ENCODE measurements around the gene FBXW8. TPM values are rescaled to one million over a fixed set of nuclear protein-coding genes. Genes with fewer than 3 reads are reported as not detected.

FBXW8 gene
- total and polyA plus RNA-seq, 4 donors, result 3.9 to 20.3 (median 12.5) TPM

DNA sequence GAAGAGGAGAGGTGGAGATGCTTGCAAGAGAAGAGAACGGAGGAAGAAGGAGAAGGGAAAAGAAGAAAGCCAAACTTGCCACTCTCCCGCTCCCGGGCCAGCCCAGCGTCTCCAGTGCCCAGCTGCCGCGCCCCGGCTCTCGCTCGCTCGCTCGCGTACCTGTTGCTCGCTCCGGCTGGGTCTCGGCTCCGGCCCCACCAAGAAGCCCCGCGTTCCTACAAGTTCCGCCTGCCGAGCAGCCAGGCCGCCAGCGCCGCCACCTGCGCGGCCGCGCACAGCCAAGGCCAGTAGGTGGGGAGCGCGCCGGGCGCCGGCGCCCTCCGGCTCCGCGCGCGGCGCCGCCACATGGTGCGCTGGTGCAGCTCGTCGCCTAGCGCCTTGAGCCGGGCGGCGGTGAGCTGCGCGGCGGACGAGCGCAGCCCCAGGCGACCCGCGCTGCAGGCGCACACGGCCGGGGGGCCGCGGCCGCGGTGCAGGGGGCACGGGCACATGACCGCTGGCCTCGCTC lies 29.9 kb upstream of the FBXW8 start:
- Histone ChIP-seq H3K4me3 (no peak overlapping the region), H3K36me3 (ENCODE audit: control insufficient read depth in 4 of 4, insufficient read depth in 4 of 4, low read length in 4 of 4) (no peaks in the 10 kb centered on the region), H3K9me3 (ENCODE audit: control insufficient read depth in 4 of 4, insufficient read depth in 3 of 4, low read length in 3 of 4) (peaks cover 0 to 5% (median 0%) of the 10 kb centered on the region in 4 donors), H3K4me1 (ENCODE audit: control insufficient read depth in 5 of 5, insufficient read depth in 5 of 5, low read length in 5 of 5) (peaks cover 0 to 22% (median 17%) of the 10 kb centered on the region in 5 donors), H3K27me3 (ENCODE audit: control insufficient read depth in 3 of 3, insufficient read depth in 3 of 3, low read length in 2 of 3) (peaks cover 7 to 74% (median 70%) of the 10 kb centered on the region in 3 donors), H3K9ac (ENCODE audit: insufficient read depth in 1 of 2, low read length in 2 of 2) (no peak overlapping the region), H3K27ac (ENCODE audit: low read depth in 1 of 2, low read length in 1 of 2) (no peak overlapping the region)
- TF ChIP-seq, protein P1, sequence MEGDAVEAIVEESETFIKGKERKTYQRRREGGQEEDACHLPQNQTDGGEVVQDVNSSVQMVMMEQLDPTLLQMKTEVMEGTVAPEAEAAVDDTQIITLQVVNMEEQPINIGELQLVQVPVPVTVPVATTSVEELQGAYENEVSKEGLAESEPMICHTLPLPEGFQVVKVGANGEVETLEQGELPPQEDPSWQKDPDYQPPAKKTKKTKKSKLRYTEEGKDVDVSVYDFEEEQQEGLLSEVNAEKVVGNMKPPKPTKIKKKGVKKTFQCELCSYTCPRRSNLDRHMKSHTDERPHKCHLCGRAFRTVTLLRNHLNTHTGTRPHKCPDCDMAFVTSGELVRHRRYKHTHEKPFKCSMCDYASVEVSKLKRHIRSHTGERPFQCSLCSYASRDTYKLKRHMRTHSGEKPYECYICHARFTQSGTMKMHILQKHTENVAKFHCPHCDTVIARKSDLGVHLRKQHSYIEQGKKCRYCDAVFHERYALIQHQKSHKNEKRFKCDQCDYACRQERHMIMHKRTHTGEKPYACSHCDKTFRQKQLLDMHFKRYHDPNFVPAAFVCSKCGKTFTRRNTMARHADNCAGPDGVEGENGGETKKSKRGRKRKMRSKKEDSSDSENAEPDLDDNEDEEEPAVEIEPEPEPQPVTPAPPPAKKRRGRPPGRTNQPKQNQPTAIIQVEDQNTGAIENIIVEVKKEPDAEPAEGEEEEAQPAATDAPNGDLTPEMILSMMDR (IDR thresholded peaks at IDR 0.05; ENCODE audit: control extremely low read depth, extremely low read depth), result no peak
- 0 to 1% methylated on average over 41 to 65 of the region's 65 CpGs for WGBS, 2 donors
- DNase-seq (peak; percentile 29 to 63 (median 40)), ATAC-seq (ENCODE audit: insufficient read depth, low FRiP score) (peak; percentile 45)

DNA sequence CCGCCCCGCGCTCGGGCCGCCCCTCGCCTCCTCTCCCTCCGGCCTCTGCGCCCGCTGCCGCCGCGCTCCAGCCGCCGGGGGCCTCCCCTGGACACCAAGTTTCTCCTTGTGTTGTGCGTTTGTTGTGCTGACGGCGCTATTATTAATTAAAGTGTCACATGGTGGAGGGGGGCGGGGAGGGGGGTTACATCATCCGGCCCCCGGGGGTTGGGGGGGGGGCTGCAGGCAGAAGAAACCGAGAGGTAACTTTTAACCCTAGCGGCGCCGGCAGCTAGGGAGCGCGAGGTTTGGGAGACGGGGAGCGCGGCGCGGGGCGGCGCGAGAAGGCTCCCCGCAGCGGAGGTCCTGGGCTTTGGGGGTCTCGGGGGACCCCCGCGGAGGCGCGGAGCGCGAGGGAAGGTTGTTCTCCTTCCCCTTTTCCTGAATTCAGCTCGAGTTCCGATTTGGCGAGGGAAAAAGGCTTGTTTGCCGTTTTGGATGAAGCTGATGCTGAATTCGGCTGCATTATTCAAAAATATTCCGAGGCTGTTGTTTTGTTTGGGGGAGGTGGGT lies 29.3 kb upstream of the FBXW8 start, which contains the start of gene HRK:
TSS of gene HRK (minus strand) at position 117 of the 552 bp plus-strand sequence. CDS start 134 bp downstream, outside the sequence.
- 1% methylated on average over 49 of the region's 49 CpGs for WGBS, 2 donors
- Histone ChIP-seq H3K27me3 (ENCODE audit: control insufficient read depth in 3 of 3, insufficient read depth in 3 of 3, low read length in 2 of 3) (peaks cover 7 to 68% (median 66%) of the 10 kb centered on the region in 3 donors), H3K36me3 (ENCODE audit: control insufficient read depth in 4 of 4, insufficient read depth in 4 of 4, low read length in 4 of 4) (no peaks in the 10 kb centered on the region), H3K27ac (ENCODE audit: low read depth in 1 of 2, low read length in 1 of 2) (no peak within 1 kb of the TSS), H3K4me3 (no peak within 1 kb of the TSS), H3K4me1 (ENCODE audit: control insufficient read depth in 5 of 5, insufficient read depth in 5 of 5, low read length in 5 of 5) (peaks cover 0 to 22% (median 14%) of the 10 kb centered on the region in 5 donors), H3K9ac (ENCODE audit: insufficient read depth in 1 of 2, low read length in 2 of 2) (peak within 1 kb of the TSS in 1 of 2 donors; percentile 3), H3K9me3 (ENCODE audit: control insufficient read depth in 4 of 4, insufficient read depth in 3 of 4, low read length in 3 of 4) (peaks cover 0 to 2% (median 0%) of the 10 kb centered on the region in 4 donors)
- peak in 2 of 3 donors; percentile 18 to 40 for DNase-seq
- no peak for ATAC-seq (ENCODE audit: insufficient read depth, low FRiP score)
- TF ChIP-seq, protein P1 (IDR thresholded peaks at IDR 0.05; ENCODE audit: control extremely low read depth, extremely low read depth), result no peak

DNA sequence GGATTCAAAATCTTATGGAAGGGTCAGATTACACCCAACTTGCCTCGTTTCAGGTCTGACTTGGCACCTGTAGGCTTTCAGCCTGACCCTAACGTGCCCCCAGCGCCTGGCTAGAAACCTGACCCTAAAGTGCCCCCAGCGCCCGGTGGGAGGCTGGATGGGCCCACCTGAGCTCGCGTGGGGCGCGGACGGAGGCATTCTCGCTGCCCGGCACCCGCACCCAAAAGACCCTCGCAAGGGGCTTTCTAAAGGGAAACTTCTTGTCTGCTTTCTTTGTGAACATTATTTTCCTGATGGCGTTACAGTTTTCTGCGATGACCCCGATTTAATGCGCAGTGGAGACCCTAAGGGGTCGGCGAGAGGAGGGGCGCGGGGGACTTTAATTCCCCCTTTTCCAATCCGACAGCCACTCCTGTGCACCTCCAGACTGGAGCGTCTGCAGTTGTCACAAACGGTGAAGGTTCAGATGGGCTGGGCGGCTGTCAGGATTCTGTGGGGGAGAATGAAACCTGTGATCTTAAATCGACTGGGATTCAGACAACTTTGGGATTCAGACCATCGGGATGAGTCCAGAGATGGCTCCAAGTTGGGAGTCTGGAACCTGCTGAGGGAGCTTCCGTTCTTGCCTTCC lies 28.8 kb upstream of the FBXW8 start:
- WGBS, 2 donors, result 5 to 7% methylated on average over 29 of the region's 29 CpGs
- H3K4me1 ChIP-seq (ENCODE audit: control insufficient read depth in 5 of 5, insufficient read depth in 5 of 5, low read length in 5 of 5), result peaks cover 0 to 22% (median 14%) of the 10 kb centered on the region in 5 donors
- TF ChIP-seq, protein P1 (IDR thresholded peaks at IDR 0.05; ENCODE audit: control extremely low read depth, extremely low read depth), result no peak
- H3K9ac ChIP-seq (ENCODE audit: insufficient read depth in 1 of 2, low read length in 2 of 2), result peak overlapping the region in 1 of 2 donors; percentile 3
- peaks cover 7 to 64% (median 61%) of the 10 kb centered on the region in 3 donors for H3K27me3 ChIP-seq (ENCODE audit: control insufficient read depth in 3 of 3, insufficient read depth in 3 of 3, low read length in 2 of 3)
- peak in 1 of 3 donors; percentile 11 for DNase-seq
- no peak overlapping the region for H3K4me3 ChIP-seq
- H3K36me3 ChIP-seq (ENCODE audit: control insufficient read depth in 4 of 4, insufficient read depth in 4 of 4, low read length in 4 of 4), result no peaks in the 10 kb centered on the region
- no peak for ATAC-seq (ENCODE audit: insufficient read depth, low FRiP score)
- no peak overlapping the region for H3K27ac ChIP-seq (ENCODE audit: low read depth in 1 of 2, low read length in 1 of 2)
- peaks cover 0 to 2% (median 0%) of the 10 kb centered on the region in 4 donors for H3K9me3 ChIP-seq (ENCODE audit: control insufficient read depth in 4 of 4, insufficient read depth in 3 of 4, low read length in 3 of 4)

Measured in lung (tissue), 12 donors.